Adrenal gland (tissue), 12 donors: ENCODE results near the gene CFAP58. TPM values are rescaled to one million over a fixed set of nuclear protein-coding genes. Genes with fewer than 3 reads are reported as not detected.

Experiments
- DNase-seq, 7 donors: peaks; one replicate each; pipeline ENCODE4 v3.0.0-alpha.2; 2019 to 2020
- H3K27ac ChIP-seq, 5 donors: fragments of 200-600 bp; sonication (generic) in 4 of 5; 1 replicate in 3 of 5; 2 replicates in 2 of 5; pipeline versions ENCODE4 v1.5.1 to v1.8.0; 2016 to 2020; ENCODE audit warnings: mild to moderate bottlenecking in 1 of 5
- H3K27me3 ChIP-seq: fragments of 200-600 bp; 2 replicates; pipeline ENCODE4 v1.8.0; 2021
- H3K36me3 ChIP-seq, 2 donors: fragments of 200-600 bp; replicated peaks in 1 of 2; 1 replicate in 1 of 2; 2 replicates in 1 of 2; pipeline versions ENCODE4 v1.5.1 to v1.8.0; 2018 to 2022
- H3K4me1 ChIP-seq, 2 donors: fragments of 200-600 bp; replicated peaks in 1 of 2; 1 replicate in 1 of 2; 2 replicates in 1 of 2; pipeline versions ENCODE4 v1.5.1 to v1.8.0; 2018 to 2021
- H3K4me3 ChIP-seq, 4 donors: fragments of 200-600 bp; sonication (generic) in 3 of 4; one replicate each; pipeline ENCODE4 v1.5.1; 2016 to 2018
- H3K9me3 ChIP-seq, 3 donors: fragments of 200-600 bp; sonication (generic) in 1 of 3; replicated peaks in 1 of 3; 1 replicate in 2 of 3; 2 replicates in 1 of 3; pipeline versions ENCODE4 v1.5.1 to v1.8.0; 2016 to 2021
- POLR2A ChIP-seq, 2 donors: fragments of 450-650 bp; IDR thresholded peaks; one replicate each; pipeline ENCODE4 v1.6.1; 2017; ENCODE audit warnings: antibody characterized with exemption in 2 of 2, mild to moderate bottlenecking in 2 of 2, moderate library complexity in 1 of 2
- WGBS, 4 donors: extraction: QIAGEN DNeasy Blood & Tissue Kit in 2 of 4; methylation state at CpG; one replicate each; pipeline versions ENCODE4 v1.1.5 to v1.1.7; 2013 to 2017; 5-methylcytosine and 5-hydroxymethylcytosine counted together
- intact Hi-C, 2 donors: fragments of 100-400 bp; cut with DNase I; formaldehyde crosslinking; loops; one replicate each; pipeline versions ENCODE4 v1.14.1 to v1.15.0; 2022 to 2023
- polyA plus RNA-seq, 3 donors: library from polyadenylated mRNA; stranded (reverse); fragments of 200-250 nt in 2 of 3; fragments of 350-450 nt in 1 of 3; fragmentation: Illumina TruSeq in 1 of 3; extraction: RNeasy Lipid Tissue Mini Kit (QIAGEN cat#74804) in 1 of 3; gene quantifications; one replicate each; pipeline ENCODE4 v1.2.3, GENCODE V29; 2013 to 2014
- total RNA-seq, 9 donors: library from RNA; depleted of rRNA in 4 of 9; stranded (reverse); fragments of >200 nt in 4 of 9; fragments of 120-200 nt in 1 of 9; fragmentation: NEBNext Ultra II Directional in 1 of 9; extraction: Animal tissue kit (Norgen Biotek cat#: 25700) in 1 of 9; gene quantifications; one replicate each; pipeline versions ENCODE4 v1.1.0 to v1.2.4, GENCODE V29; 2013 to 2023
- TF ChIP-seq, protein P1 (sequence below), 6 experiments: fragments of 450-650 bp in 4 of 6; fragments of 200-600 bp in 2 of 6; sonication (generic) in 1 of 6; IDR thresholded peaks; 1 replicate in 5 of 6; 2 replicates in 1 of 6; pipeline versions ENCODE4 v1.5.1 to v1.8.0; 2016 to 2021; ENCODE audit warnings: antibody characterized with exemption in 6 of 6, mild to moderate bottlenecking in 2 of 6, moderate library complexity in 1 of 6
- donor health status: healthy with polysubstance abuse.
- donor health status: Bipolar disorder and iron deficiency.
- donor health status: DM: yes; HTN: yes; CAD: no.
- donor health status: DM: no; HTN: no; CAD: no.
- donor health status: DM: no; HTN: no; CAD: no.
- donor health status: DM: yes; HTN: yes; CAD: no.

Gene CFAP58
- total and polyA plus RNA-seq, 12 donors, result 0.11 to 2.9 (median 0.85) TPM

DNA sequence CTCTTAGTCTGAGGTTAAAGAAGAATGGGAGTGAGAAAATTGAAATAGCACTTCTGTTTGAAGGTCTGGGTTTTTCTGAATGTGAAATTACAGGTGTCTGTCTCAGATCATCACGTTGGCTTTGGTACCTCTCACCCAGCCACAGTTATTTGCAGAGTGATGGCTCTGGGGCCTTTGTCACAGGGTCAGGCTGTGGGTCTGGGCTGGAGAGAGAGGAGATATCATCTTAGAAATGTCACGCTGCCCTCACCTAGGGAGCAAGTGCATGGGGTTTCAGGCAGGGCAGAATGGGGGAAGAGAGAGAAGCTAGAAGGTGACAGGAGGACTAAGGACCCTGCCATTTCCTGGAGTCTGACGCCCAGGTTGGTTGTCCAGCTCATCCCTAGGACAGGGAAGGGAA, 127.2 kb downstream of the CFAP58 start:
- 52 to 76% (median 70%) methylated on average over 2 to 3 of the region's 3 CpGs for WGBS, 4 donors

DNA sequence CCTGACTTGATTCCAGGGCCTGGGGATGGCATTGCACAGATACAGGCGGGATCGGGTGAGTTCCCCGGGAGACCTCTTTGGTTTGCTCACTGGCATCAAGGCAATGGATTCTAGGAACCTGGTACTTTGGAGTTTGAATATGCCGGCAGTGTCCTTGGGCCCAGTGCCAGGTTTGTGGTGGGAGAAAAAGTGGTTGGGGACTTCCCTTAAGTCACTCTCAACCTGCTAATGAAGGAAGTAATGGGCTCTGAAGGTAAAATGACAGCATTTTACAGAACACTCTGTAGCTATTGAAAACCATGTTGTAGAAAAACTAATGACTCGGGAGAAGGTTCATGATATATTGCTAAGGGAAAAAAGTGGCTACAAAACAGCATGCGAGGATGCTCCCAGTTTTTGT, 129.9 kb downstream of the CFAP58 start:
- no peak for DNase-seq
- no peaks in the 10 kb centered on the region for H3K4me1 ChIP-seq
- H3K27me3 ChIP-seq, result no peaks in the 10 kb centered on the region
- no peak overlapping the region for H3K4me3 ChIP-seq
- H3K27ac ChIP-seq, result no peak overlapping the region
- TF ChIP-seq, protein P1, sequence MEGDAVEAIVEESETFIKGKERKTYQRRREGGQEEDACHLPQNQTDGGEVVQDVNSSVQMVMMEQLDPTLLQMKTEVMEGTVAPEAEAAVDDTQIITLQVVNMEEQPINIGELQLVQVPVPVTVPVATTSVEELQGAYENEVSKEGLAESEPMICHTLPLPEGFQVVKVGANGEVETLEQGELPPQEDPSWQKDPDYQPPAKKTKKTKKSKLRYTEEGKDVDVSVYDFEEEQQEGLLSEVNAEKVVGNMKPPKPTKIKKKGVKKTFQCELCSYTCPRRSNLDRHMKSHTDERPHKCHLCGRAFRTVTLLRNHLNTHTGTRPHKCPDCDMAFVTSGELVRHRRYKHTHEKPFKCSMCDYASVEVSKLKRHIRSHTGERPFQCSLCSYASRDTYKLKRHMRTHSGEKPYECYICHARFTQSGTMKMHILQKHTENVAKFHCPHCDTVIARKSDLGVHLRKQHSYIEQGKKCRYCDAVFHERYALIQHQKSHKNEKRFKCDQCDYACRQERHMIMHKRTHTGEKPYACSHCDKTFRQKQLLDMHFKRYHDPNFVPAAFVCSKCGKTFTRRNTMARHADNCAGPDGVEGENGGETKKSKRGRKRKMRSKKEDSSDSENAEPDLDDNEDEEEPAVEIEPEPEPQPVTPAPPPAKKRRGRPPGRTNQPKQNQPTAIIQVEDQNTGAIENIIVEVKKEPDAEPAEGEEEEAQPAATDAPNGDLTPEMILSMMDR (IDR thresholded peaks at IDR 0.05), result no peak
- TF ChIP-seq POLR2A (IDR thresholded peaks at IDR 0.05), result no peak
- H3K9me3 ChIP-seq, result no peaks in the 10 kb centered on the region
- 50 to 64% (median 56%) methylated on average over 5 to 6 of the region's 6 CpGs for WGBS, 4 donors
- intact Hi-C loops, result no loop called here
- H3K36me3 ChIP-seq, result no peaks in the 10 kb centered on the region

More for the DNA sequence above, 127.2 kb downstream of the CFAP58 start:
- Histone ChIP-seq H3K4me3 (no peak overlapping the region), H3K27me3 (no peaks in the 10 kb centered on the region), H3K9me3 (no peaks in the 10 kb centered on the region), H3K4me1 (no peaks in the 10 kb centered on the region), H3K36me3 (no peaks in the 10 kb centered on the region), H3K27ac (no peak overlapping the region)
- no peak for DNase-seq
- TF ChIP-seq, protein P1 (IDR thresholded peaks at IDR 0.05), result no peak
- no peak for TF ChIP-seq POLR2A (IDR thresholded peaks at IDR 0.05)
- intact Hi-C loops, result no loop called here

DNA sequence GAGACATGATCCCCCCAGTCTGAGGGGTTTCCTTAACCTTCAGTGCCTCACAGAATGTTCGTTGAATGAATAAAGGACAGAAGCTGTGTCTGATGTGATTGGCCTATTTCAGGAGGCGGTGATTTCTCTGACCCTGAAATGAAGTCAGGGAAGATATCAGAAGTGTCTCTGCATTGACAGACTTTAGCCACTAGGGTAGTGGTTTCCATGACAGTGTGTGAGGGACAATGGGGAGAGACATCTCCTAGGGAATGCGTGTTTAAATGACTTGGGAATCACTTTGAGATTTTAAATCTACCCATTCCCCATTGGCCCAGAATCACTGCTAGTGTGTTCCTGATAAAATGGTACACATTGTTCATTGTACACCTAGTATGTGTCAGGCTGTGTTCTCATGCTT, 132.0 kb downstream of the CFAP58 start:
- H3K4me1 ChIP-seq, result no peaks in the 10 kb centered on the region
- 65 to 86% (median 76%) methylated on average over 3 of the region's 3 CpGs for WGBS, 4 donors
- H3K27ac ChIP-seq, result no peak overlapping the region
- intact Hi-C loops, result no loop called here
- H3K9me3 ChIP-seq, result no peaks in the 10 kb centered on the region
- no peaks in the 10 kb centered on the region for H3K27me3 ChIP-seq
- no peaks in the 10 kb centered on the region for H3K36me3 ChIP-seq
- TF ChIP-seq, protein P1 (IDR thresholded peaks at IDR 0.05), result peak in 1 of 6 experiments; percentile 16
- no peak for TF ChIP-seq POLR2A (IDR thresholded peaks at IDR 0.05)
- no peak overlapping the region for H3K4me3 ChIP-seq
- no peak for DNase-seq

DNA sequence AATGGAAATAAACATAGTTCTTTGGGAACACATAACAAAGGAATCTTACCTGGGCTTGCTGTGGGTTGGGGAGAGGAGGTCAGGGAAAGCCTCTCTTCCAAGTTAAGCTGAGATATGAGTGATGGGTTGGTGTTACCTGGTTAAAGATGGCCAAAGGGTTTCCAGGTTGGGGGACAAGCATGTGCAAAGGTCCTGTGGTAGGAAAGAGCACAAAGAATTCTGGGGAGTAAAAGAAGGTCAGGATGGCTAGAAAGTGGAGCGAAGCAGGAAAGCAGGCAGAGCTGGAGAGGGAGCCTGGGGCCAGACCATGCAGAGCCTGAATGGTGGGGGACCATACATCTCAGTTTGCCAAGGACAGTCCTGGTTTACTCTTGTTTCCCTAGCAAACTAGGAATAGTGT, 133.2 kb downstream of the CFAP58 start:
- 74 to 100% (median 90%) methylated on average over 1 of the region's 1 CpG for WGBS, 4 donors
- no peaks in the 10 kb centered on the region for H3K9me3 ChIP-seq

More for the DNA sequence above, 133.2 kb downstream of the CFAP58 start:
- DNase-seq, result no peak
- no peaks in the 10 kb centered on the region for H3K27me3 ChIP-seq
- no peak for TF ChIP-seq POLR2A (IDR thresholded peaks at IDR 0.05)
- TF ChIP-seq, protein P1 (IDR thresholded peaks at IDR 0.05), result no peak
- intact Hi-C loops, result no loop called here
- no peaks in the 10 kb centered on the region for H3K4me1 ChIP-seq
- no peak overlapping the region for H3K27ac ChIP-seq
- no peaks in the 10 kb centered on the region for H3K36me3 ChIP-seq
- no peak overlapping the region for H3K4me3 ChIP-seq
